Osteoblast (primary cell): Measurements from ENCODE around the gene PTGES. TPM values are rescaled to one million over a fixed set of nuclear protein-coding genes. Genes with fewer than 3 reads are reported as not detected.

Source experiments
- DNase-seq: peaks from one replicate; pipeline ENCODE4 v3.0.0; 2011; ENCODE audit warnings: low spot score, mixed read lengths; ENCODE audit not compliant: insufficient read length; ENCODE audit errors: missing footprints
- H2AFZ ChIP-seq: 2 replicates; pipeline ENCODE4 v1.6.0; 2011; ENCODE audit warnings: mild to moderate bottlenecking, low read length
- H3K27ac ChIP-seq: 2 replicates; pipeline ENCODE4 v1.5.1; 2011; ENCODE audit warnings: mild to moderate bottlenecking, low read depth, low read length, moderate library complexity
- H3K27me3 ChIP-seq: 2 replicates; pipeline ENCODE4 v1.6.0; 2012; ENCODE audit warnings: mild to moderate bottlenecking, control low read depth, inconsistent platforms, low read length, moderate library complexity; ENCODE audit not compliant: insufficient read depth
- H3K36me3 ChIP-seq: 2 replicates; pipeline ENCODE4 v1.5.1; 2011; ENCODE audit warnings: mild to moderate bottlenecking, low read length, control low read depth, moderate library complexity; ENCODE audit not compliant: insufficient read depth
- H3K4me1 ChIP-seq: 2 replicates; pipeline ENCODE4 v1.5.1; 2011; ENCODE audit warnings: mild to moderate bottlenecking, low read length, control low read depth, moderate library complexity; ENCODE audit not compliant: insufficient read depth
- H3K4me2 ChIP-seq: 2 replicates; pipeline ENCODE4 v1.6.0; 2011; ENCODE audit warnings: mild to moderate bottlenecking, low read length; ENCODE audit not compliant: insufficient read depth
- H3K4me3 ChIP-seq: fragments of 200-600 bp; sonication (generic); 3 replicates; pipeline ENCODE4 v1.5.1; 2012; ENCODE audit warnings: mild to moderate bottlenecking, low read length, inconsistent platforms; ENCODE audit not compliant: insufficient read depth
- H3K79me2 ChIP-seq: 2 replicates; pipeline ENCODE4 v1.6.0; 2012; ENCODE audit warnings: mild to moderate bottlenecking, low read length, control low read depth, inconsistent platforms; ENCODE audit not compliant: insufficient read depth
- H3K9me3 ChIP-seq: 2 replicates; pipeline ENCODE4 v1.5.1; 2011; ENCODE audit warnings: low read depth, low read length, control low read depth
- H4K20me1 ChIP-seq: 2 replicates; pipeline ENCODE4 v1.6.0; 2012; ENCODE audit warnings: mild to moderate bottlenecking, low read length, control low read depth; ENCODE audit not compliant: insufficient read depth
- CTCF ChIP-seq: IDR thresholded peaks from 2 replicates; pipeline ENCODE4 v1.5.1; 2011; ENCODE audit warnings: mild to moderate bottlenecking, low read depth, low read length, moderate library complexity; ENCODE audit errors: extremely low read depth
- total RNA-seq: library from RNA; depleted of rRNA; stranded (reverse); fragments of >200 nt; gene quantifications from 2 replicates; pipeline ENCODE4 v1.2.3, GENCODE V29; 2012

PTGES gene
- total RNA-seq, 1 donor = 70.9 TPM

DNA sequence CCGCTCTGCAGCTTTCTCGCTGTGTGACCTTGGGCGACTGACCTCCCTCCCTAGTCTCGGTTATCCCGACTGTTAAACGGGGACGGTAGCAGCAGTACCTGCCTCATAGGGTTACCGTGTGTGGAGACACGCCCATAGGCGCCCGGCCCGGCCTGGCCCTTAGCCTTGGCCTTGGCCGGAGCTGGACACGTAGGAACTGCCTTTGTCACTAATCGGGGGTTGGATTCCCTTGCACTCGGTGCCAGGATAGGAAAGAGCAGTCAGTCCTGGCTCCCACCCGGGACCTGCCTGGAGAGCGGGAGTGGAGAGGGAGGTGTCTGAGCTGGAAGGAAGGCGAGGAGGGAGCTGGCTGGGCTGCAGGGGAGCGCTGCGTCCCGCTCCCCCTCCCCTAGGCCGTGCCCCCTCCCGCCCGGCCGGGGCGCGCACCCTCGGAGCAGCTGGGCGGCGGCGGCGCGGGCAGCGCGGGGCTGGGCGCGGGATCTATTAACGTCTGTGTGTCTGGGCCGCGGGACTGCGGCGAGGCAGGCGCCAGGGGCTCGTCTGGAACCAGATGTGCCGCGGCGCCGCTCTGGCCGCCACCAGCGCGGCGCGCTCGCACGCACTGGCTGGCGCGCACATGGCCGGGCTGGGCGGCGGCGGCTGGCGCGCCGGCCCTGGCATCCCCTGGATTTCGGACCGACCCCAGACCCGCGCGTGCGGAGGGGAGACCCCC, 55.7 kb downstream of the PTGES start:
- Histone ChIP-seq H3K36me3 (peaks cover 5% of the 10 kb centered on the region), H3K9me3 (no peaks in the 10 kb centered on the region), H3K27me3 (no peaks in the 10 kb centered on the region), H4K20me1 (no peaks in the 10 kb centered on the region), H3K4me1 (peaks cover 45% of the 10 kb centered on the region), H2AFZ (peak overlapping the region; percentile 39), H3K27ac (peak overlapping the region; percentile 92), H3K79me2 (peaks cover 8% of the 10 kb centered on the region), H3K4me2 (peak overlapping the region; percentile 66), H3K4me3 (peak overlapping the region; percentile 68)
- no peak for TF ChIP-seq CTCF
- peak; percentile 98 for DNase-seq

DNA sequence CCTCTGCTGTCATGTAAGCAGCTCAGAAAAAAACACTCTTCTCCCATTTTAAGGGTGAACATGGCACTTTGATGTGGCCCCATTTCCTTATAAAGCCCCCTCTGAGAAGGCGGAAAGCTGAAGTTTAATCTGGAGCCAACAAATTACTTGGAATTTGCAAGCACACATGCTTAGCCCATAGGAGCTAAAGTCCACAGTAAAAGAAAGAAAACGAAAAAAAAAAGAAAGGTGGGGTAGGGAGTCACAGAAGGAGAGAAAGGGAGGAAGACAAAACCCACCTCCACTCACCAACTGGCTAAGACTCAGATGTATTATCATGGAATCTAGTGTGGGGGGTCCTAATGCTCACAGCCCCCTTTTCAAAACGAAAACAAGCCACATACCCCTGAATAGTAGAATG, 57.0 kb downstream of the PTGES start:
- H3K4me3 ChIP-seq = no peak overlapping the region
- H3K79me2 ChIP-seq = peaks cover 5% of the 10 kb centered on the region
- TF ChIP-seq CTCF = no peak
- peaks cover 5% of the 10 kb centered on the region for H3K36me3 ChIP-seq
- no peak overlapping the region for H3K4me2 ChIP-seq
- H3K27me3 ChIP-seq = no peaks in the 10 kb centered on the region
- H3K27ac ChIP-seq = no peak overlapping the region
- no peaks in the 10 kb centered on the region for H4K20me1 ChIP-seq
- H3K4me1 ChIP-seq = peaks cover 38% of the 10 kb centered on the region
- H2AFZ ChIP-seq = no peak overlapping the region
- no peaks in the 10 kb centered on the region for H3K9me3 ChIP-seq
- peak; percentile 44 for DNase-seq

DNA sequence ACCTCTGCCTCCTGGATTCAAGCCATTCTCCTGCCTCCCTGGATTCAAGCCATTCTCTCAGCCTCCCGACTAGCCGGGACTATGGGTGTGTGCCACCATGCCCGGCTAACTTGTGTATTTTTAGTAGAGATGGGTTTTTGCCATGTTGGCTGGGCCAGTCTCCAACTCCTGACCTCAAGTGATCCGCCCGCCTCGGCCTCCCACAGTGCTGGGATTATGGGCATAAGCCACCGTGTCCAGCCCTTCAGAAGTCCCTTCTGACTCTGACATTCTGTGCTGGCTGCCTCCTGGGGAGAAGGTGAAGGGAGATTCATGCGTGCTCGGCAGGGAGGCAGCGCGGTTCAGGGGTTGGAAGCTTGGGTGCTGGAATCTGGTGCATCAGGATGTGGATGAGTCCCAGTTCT, 58.6 kb downstream of the PTGES start:
- no peak for TF ChIP-seq CTCF
- H3K36me3 ChIP-seq = peaks cover 5% of the 10 kb centered on the region
- H3K4me3 ChIP-seq = peak overlapping the region; percentile 19
- H2AFZ ChIP-seq = peak overlapping the region; percentile 42
- peaks cover 8% of the 10 kb centered on the region for H3K79me2 ChIP-seq
- peaks cover 38% of the 10 kb centered on the region for H3K4me1 ChIP-seq
- DNase-seq = peak; percentile 80
- peak overlapping the region; percentile 69 for H3K27ac ChIP-seq
- H3K9me3 ChIP-seq = no peaks in the 10 kb centered on the region
- no peaks in the 10 kb centered on the region for H4K20me1 ChIP-seq
- peak overlapping the region; percentile 51 for H3K4me2 ChIP-seq
- no peaks in the 10 kb centered on the region for H3K27me3 ChIP-seq

- no peak for TF ChIP-seq CTCF
- Histone ChIP-seq H3K9me3 (no peaks in the 10 kb centered on the region), H3K79me2 (peaks cover 6% of the 10 kb centered on the region), H3K27me3 (no peaks in the 10 kb centered on the region), H4K20me1 (peaks cover 4% of the 10 kb centered on the region), H3K4me2 (peak overlapping the region; percentile 51), H3K4me1 (peaks cover 36% of the 10 kb centered on the region), H2AFZ (peak overlapping the region; percentile 42), H3K27ac (peak overlapping the region; percentile 69), H3K36me3 (peaks cover 5% of the 10 kb centered on the region), H3K4me3 (no peak overlapping the region)
- peak; percentile 77 for DNase-seq
Measured at GRCh38 chr9:129693741-129694140, 59.1 kb downstream of the PTGES start.
